DOHH2 (cell line): Measurements from ENCODE around the gene CYP26B1.

Experiments used
- H3F3A ChIP-seq: fragments of 200-600 bp; sonication (generic), shearing (Covaris generic); 2 replicates; pipeline ENCODE4 v1.6.0; 2016; ENCODE audit warnings: antibody characterized with exemption, mild to moderate bottlenecking; ENCODE audit not compliant: control insufficient read depth, insufficient read depth
- H3K27ac ChIP-seq: fragments of 200-600 bp; sonication (generic); 2 replicates; pipeline ENCODE4 v1.5.1; 2014; ENCODE audit warnings: low read depth, mild to moderate bottlenecking, low read length, moderate library complexity
- H3K27me3 ChIP-seq: fragments of 200-600 bp; sonication (generic); 2 replicates; pipeline ENCODE4 v1.6.1; 2014; ENCODE audit warnings: mild to moderate bottlenecking, low read length, mixed read lengths; ENCODE audit not compliant: control insufficient read depth
- H3K36me3 ChIP-seq: fragments of 200-600 bp; sonication (generic); 2 replicates; pipeline ENCODE4 v1.6.1; 2014; ENCODE audit warnings: mild to moderate bottlenecking, low read length, moderate library complexity, mixed read lengths; ENCODE audit not compliant: control insufficient read depth
- H3K4me1 ChIP-seq: fragments of 200-600 bp; sonication (generic); 2 replicates; pipeline ENCODE4 v1.6.1; 2014; ENCODE audit warnings: mild to moderate bottlenecking, low read length, mixed read lengths; ENCODE audit not compliant: control insufficient read depth
- H3K4me2 ChIP-seq: fragments of 200-600 bp; sonication (generic); 2 replicates; pipeline ENCODE4 v1.6.0; 2014; ENCODE audit warnings: mild to moderate bottlenecking, low read length, moderate library complexity
- H3K4me3 ChIP-seq: fragments of 200-600 bp; sonication (generic); 2 replicates; pipeline ENCODE4 v1.5.1; 2014; ENCODE audit warnings: mild to moderate bottlenecking, low read length, mixed read lengths
- H3K79me2 ChIP-seq: fragments of 200-600 bp; sonication (generic); 2 replicates; pipeline ENCODE4 v1.6.1; 2014; ENCODE audit warnings: mild to moderate bottlenecking, low read length, mixed read lengths; ENCODE audit not compliant: control insufficient read depth
- H3K9me2 ChIP-seq: fragments of 200-600 bp; sonication (generic); replicated peaks from 2 replicates; pipeline ENCODE4 v1.6.1; 2014; ENCODE audit warnings: mild to moderate bottlenecking, low read length, mixed read lengths; ENCODE audit not compliant: control insufficient read depth
- H3K9me3 ChIP-seq: fragments of 200-600 bp; sonication (generic); 2 replicates; pipeline ENCODE4 v1.6.1; 2014; ENCODE audit warnings: antibody characterized with exemption, low read length, mixed read lengths; ENCODE audit not compliant: control insufficient read depth, insufficient read depth
- H4K20me1 ChIP-seq: fragments of 200-600 bp; sonication (generic); 2 replicates; pipeline ENCODE4 v1.6.0; 2014; ENCODE audit warnings: low read depth, mild to moderate bottlenecking, antibody characterized with exemption, low read length, moderate library complexity; ENCODE audit not compliant: control insufficient read depth, insufficient read depth
- CTCF ChIP-seq: fragments of 200-600 bp; sonication (generic); IDR thresholded peaks from one replicate; pipeline ENCODE4 v1.5.1; 2014; ENCODE audit warnings: antibody characterized with exemption, mild to moderate bottlenecking, low read depth, low read length; ENCODE audit not compliant: poor library complexity, severe bottlenecking
- EZH2phosphoT487 ChIP-seq: fragments of 200-600 bp; sonication (generic); IDR thresholded peaks from 2 replicates; pipeline ENCODE4 v1.6.1; 2017; ENCODE audit warnings: borderline replicate concordance, mild to moderate bottlenecking, antibody characterized with exemption, low read length, moderate library complexity, mixed read lengths

The CYP26B1 gene

GRCh38 chr2:72130659-72131360, 16.9 kb downstream of the CYP26B1 start:
- H3K79me2 ChIP-seq, result no peaks in the 10 kb centered on the region
- no peak overlapping the region for H3K4me3 ChIP-seq
- no peak overlapping the region for H3K4me2 ChIP-seq
- no peaks in the 10 kb centered on the region for H3K27me3 ChIP-seq
- no peaks in the 10 kb centered on the region for H3K9me3 ChIP-seq
- no peaks in the 10 kb centered on the region for H4K20me1 ChIP-seq
- no peak for TF ChIP-seq CTCF
- TF ChIP-seq EZH2phosphoT487, result no peak
- H3K27ac ChIP-seq, result no peak overlapping the region
- no peaks in the 10 kb centered on the region for H3F3A ChIP-seq
- no peaks in the 10 kb centered on the region for H3K4me1 ChIP-seq
- H3K36me3 ChIP-seq, result no peaks in the 10 kb centered on the region
- no peaks in the 10 kb centered on the region for H3K9me2 ChIP-seq

GRCh38 chr2:72129681-72130340, 17.9 kb downstream of the CYP26B1 start:
- Histone ChIP-seq H3F3A (no peaks in the 10 kb centered on the region), H3K9me2 (no peaks in the 10 kb centered on the region), H3K27me3 (no peaks in the 10 kb centered on the region), H3K27ac (no peak overlapping the region), H4K20me1 (no peaks in the 10 kb centered on the region), H3K4me2 (no peak overlapping the region), H3K4me3 (no peak overlapping the region), H3K36me3 (no peaks in the 10 kb centered on the region), H3K4me1 (no peaks in the 10 kb centered on the region), H3K79me2 (no peaks in the 10 kb centered on the region), H3K9me3 (no peaks in the 10 kb centered on the region)
- TF ChIP-seq CTCF (no peak), EZH2phosphoT487 (no peak)

- Histone ChIP-seq H3F3A (no peaks in the 10 kb centered on the region), H3K9me3 (no peaks in the 10 kb centered on the region), H3K27me3 (no peaks in the 10 kb centered on the region), H3K79me2 (no peaks in the 10 kb centered on the region), H3K27ac (no peak overlapping the region), H4K20me1 (no peaks in the 10 kb centered on the region), H3K4me2 (no peak overlapping the region), H3K4me3 (no peak overlapping the region), H3K4me1 (no peaks in the 10 kb centered on the region), H3K36me3 (no peaks in the 10 kb centered on the region), H3K9me2 (no peaks in the 10 kb centered on the region)
- TF ChIP-seq EZH2phosphoT487 (no peak), CTCF (no peak)
These were observed 18.8 kb downstream of the CYP26B1 start for GRCh38 chr2:72128843-72129227.
